ENCODE results near the gene NLGN4Y.

NLGN4Y gene

GRCh38 chrY:14708158-14708557 is 183.8 kb downstream of the NLGN4Y start:
- in situ Hi-C loops (cut with HindIII; ENCODE audit: low sequenced_read_pairs) = no loop called here
- TF ChIP-seq CTCF (IDR thresholded peaks at IDR 0.05; ENCODE audit: low read depth, low read length) = no peak
- no peak overlapping the region for H3K4me3 ChIP-seq (ENCODE audit: low read depth, low read length)
- DNase-seq (ENCODE audit: low read depth, low spot score) = no peak

GRCh38 chrY:14741596-14741995 is 217.3 kb downstream of the NLGN4Y start:
- DNase-seq (ENCODE audit: low read depth, low spot score) = no peak
- no peak for TF ChIP-seq CTCF (IDR thresholded peaks at IDR 0.05; ENCODE audit: low read depth, low read length)
- H3K4me3 ChIP-seq (ENCODE audit: low read depth, low read length) = no peak overlapping the region
- in situ Hi-C loops (cut with HindIII; ENCODE audit: low sequenced_read_pairs) = no loop called here

- no peak overlapping the region for H3K4me3 ChIP-seq (ENCODE audit: low read depth, low read length)
- DNase-seq (ENCODE audit: low read depth, low spot score) = no peak
- in situ Hi-C loops (cut with HindIII; ENCODE audit: low sequenced_read_pairs) = no loop called here
- no peak for TF ChIP-seq CTCF (IDR thresholded peaks at IDR 0.05; ENCODE audit: low read depth, low read length)
Measured at GRCh38 chrY:14748329-14748728, 224.0 kb downstream of the NLGN4Y start.

GRCh38 chrY:14755571-14755970 is 231.2 kb downstream of the NLGN4Y start:
- in situ Hi-C loops (cut with HindIII; ENCODE audit: low sequenced_read_pairs) = no loop called here
- DNase-seq (ENCODE audit: low read depth, low spot score) = no peak
- no peak for TF ChIP-seq CTCF (IDR thresholded peaks at IDR 0.05; ENCODE audit: low read depth, low read length)
- no peak overlapping the region for H3K4me3 ChIP-seq (ENCODE audit: low read depth, low read length)

- no peak for DNase-seq (ENCODE audit: low read depth, low spot score)
- no peak overlapping the region for H3K4me3 ChIP-seq (ENCODE audit: low read depth, low read length)
- in situ Hi-C loops (cut with HindIII; ENCODE audit: low sequenced_read_pairs) = no loop called here
- no peak for TF ChIP-seq CTCF (IDR thresholded peaks at IDR 0.05; ENCODE audit: low read depth, low read length)
Measured at GRCh38 chrY:14762903-14763302, 238.6 kb downstream of the NLGN4Y start.

- no peak for TF ChIP-seq CTCF (IDR thresholded peaks at IDR 0.05; ENCODE audit: low read depth, low read length)
- in situ Hi-C loops (cut with HindIII; ENCODE audit: low sequenced_read_pairs) = no loop called here
- no peak for DNase-seq (ENCODE audit: low read depth, low spot score)
- no peak overlapping the region for H3K4me3 ChIP-seq (ENCODE audit: low read depth, low read length)
Measured at GRCh38 chrY:14763600-14763999, 239.3 kb downstream of the NLGN4Y start.

GRCh38 chrY:14778208-14778607 is 253.9 kb downstream of the NLGN4Y start:
- no peak for DNase-seq (ENCODE audit: low read depth, low spot score)
- in situ Hi-C loops (cut with HindIII; ENCODE audit: low sequenced_read_pairs) = no loop called here
- no peak for TF ChIP-seq CTCF (IDR thresholded peaks at IDR 0.05; ENCODE audit: low read depth, low read length)
- no peak overlapping the region for H3K4me3 ChIP-seq (ENCODE audit: low read depth, low read length)

All from astrocyte of the spinal cord (primary cell).